Karpas-422 (cell line): ENCODE data around the gene GPR6. TPM values are rescaled to one million over a fixed set of nuclear protein-coding genes. Genes with fewer than 3 reads are reported as not detected.
A peak's percentile ranks its signal among the peaks of the same experiment; 100 is the strongest.

Experiments used
- DNase-seq: peaks from one replicate; pipeline ENCODE4 v3.0.0-alpha.2; 2015
- H2AFZ ChIP-seq: fragments of 200-600 bp; sonication (generic); 2 replicates; pipeline ENCODE4 v1.6.1; 2014; ENCODE audit warnings: antibody characterized with exemption, low read length, mixed read lengths
- H3K27ac ChIP-seq: fragments of 200-600 bp; sonication (generic); 2 replicates; pipeline ENCODE4 v1.5.1; 2014; ENCODE audit warnings: mild to moderate bottlenecking, low read length, moderate library complexity
- H3K27me3 ChIP-seq: fragments of 200-600 bp; sonication (generic); 2 replicates; pipeline ENCODE4 v1.6.1; 2014; ENCODE audit warnings: low read length, mixed read lengths
- H3K36me3 ChIP-seq: fragments of 200-600 bp; sonication (generic); 2 replicates; pipeline ENCODE4 v1.6.1; 2014; ENCODE audit warnings: low read length, mixed read lengths; ENCODE audit not compliant: insufficient read depth
- H3K4me1 ChIP-seq: fragments of 200-600 bp; sonication (generic); 2 replicates; pipeline ENCODE4 v1.6.1; 2014; ENCODE audit warnings: mild to moderate bottlenecking, low read length, mixed read lengths
- H3K4me2 ChIP-seq: fragments of 200-600 bp; sonication (generic); 2 replicates; pipeline ENCODE4 v1.6.1; 2014; ENCODE audit warnings: low read length, low read depth, mild to moderate bottlenecking; ENCODE audit not compliant: poor library complexity, severe bottlenecking
- H3K4me3 ChIP-seq: fragments of 200-600 bp; sonication (generic); 2 replicates; pipeline ENCODE4 v1.5.1; 2014; ENCODE audit warnings: mild to moderate bottlenecking, antibody characterized with exemption, low read length, mixed read lengths
- H3K79me2 ChIP-seq: fragments of 200-600 bp; sonication (generic); 2 replicates; pipeline ENCODE4 v1.6.1; 2014; ENCODE audit warnings: mild to moderate bottlenecking, low read length, mixed read lengths
- H3K9ac ChIP-seq: fragments of 200-600 bp; sonication (generic); 2 replicates; pipeline ENCODE4 v1.6.0; 2014; ENCODE audit warnings: low read length
- H3K9me2 ChIP-seq: fragments of 200-600 bp; sonication (generic), shearing (Covaris generic); replicated peaks from 2 replicates; pipeline ENCODE4 v1.6.0; 2014; ENCODE audit warnings: mild to moderate bottlenecking, low read length, moderate library complexity; ENCODE audit not compliant: insufficient read depth
- H3K9me3 ChIP-seq: fragments of 300-700, 200-600 bp; sonication (generic); 2 replicates; pipeline ENCODE4 v1.6.1; 2014; ENCODE audit warnings: low read length, mixed read lengths
- H4K20me1 ChIP-seq: fragments of 200-600 bp; sonication (generic); 2 replicates; pipeline ENCODE4 v1.6.1; 2014; ENCODE audit warnings: mild to moderate bottlenecking, antibody characterized with exemption, low read length, low read depth; ENCODE audit not compliant: insufficient read depth
- total RNA-seq: library from RNA; depleted of rRNA; stranded (reverse); fragments of >200 nt; shearing (Covaris generic); gene quantifications from 2 replicates; pipeline ENCODE4 v1.2.3, GENCODE V29; 2014; ENCODE audit warnings: low replicate concordance; rRNA removed

GPR6 gene
- total RNA-seq, result not detected in 2 replicates

- H3K9me3 ChIP-seq, result no peaks in the 10 kb centered on the region
- H3K27me3 ChIP-seq, result no peaks in the 10 kb centered on the region
- no peaks in the 10 kb centered on the region for H4K20me1 ChIP-seq
- no peak within 1 kb of the TSS for H3K4me2 ChIP-seq
- no peak within 1 kb of the TSS for H3K27ac ChIP-seq
- H3K79me2 ChIP-seq, result no peaks in the 10 kb centered on the region
- H3K4me3 ChIP-seq, result no peak within 1 kb of the TSS
- H2AFZ ChIP-seq, result no peak within 1 kb of the TSS
- no peaks in the 10 kb centered on the region for H3K36me3 ChIP-seq
- no peaks in the 10 kb centered on the region for H3K4me1 ChIP-seq
- no peak within 1 kb of the TSS for H3K9ac ChIP-seq
- peak; percentile 44 for DNase-seq
- no peaks in the 10 kb centered on the region for H3K9me2 ChIP-seq
These were observed at the start of gene GPR6 for GRCh38 chr6:109978174-109979032. Gene GPR6 (plus strand): TSS chr6:109978311. CDS start chr6:109979113, 802 bp downstream.

GRCh38 chr6:109934293-109934692 lies 43.8 kb upstream of the GPR6 start:
- Histone ChIP-seq H3K9ac (no peak overlapping the region), H3K27ac (no peak overlapping the region), H3K79me2 (no peaks in the 10 kb centered on the region), H4K20me1 (no peaks in the 10 kb centered on the region), H3K9me3 (no peaks in the 10 kb centered on the region), H2AFZ (no peak overlapping the region), H3K9me2 (no peaks in the 10 kb centered on the region), H3K4me2 (no peak overlapping the region), H3K4me3 (no peak overlapping the region), H3K27me3 (no peaks in the 10 kb centered on the region), H3K4me1 (no peaks in the 10 kb centered on the region), H3K36me3 (no peaks in the 10 kb centered on the region)
- no peak for DNase-seq

- no peak overlapping the region for H3K4me2 ChIP-seq
- no peaks in the 10 kb centered on the region for H3K36me3 ChIP-seq
- no peak overlapping the region for H3K4me3 ChIP-seq
- H3K9me2 ChIP-seq, result no peaks in the 10 kb centered on the region
- no peaks in the 10 kb centered on the region for H4K20me1 ChIP-seq
- H3K27ac ChIP-seq, result no peak overlapping the region
- H2AFZ ChIP-seq, result no peak overlapping the region
- H3K4me1 ChIP-seq, result no peaks in the 10 kb centered on the region
- no peak overlapping the region for H3K9ac ChIP-seq
- H3K27me3 ChIP-seq, result no peaks in the 10 kb centered on the region
- no peaks in the 10 kb centered on the region for H3K9me3 ChIP-seq
- H3K79me2 ChIP-seq, result no peaks in the 10 kb centered on the region
- DNase-seq, result no peak
These were observed 38.5 kb upstream of the GPR6 start for GRCh38 chr6:109939654-109940053.

GRCh38 chr6:109944448-109944847 lies 33.7 kb upstream of the GPR6 start:
- no peak overlapping the region for H3K4me3 ChIP-seq
- H3K79me2 ChIP-seq, result no peaks in the 10 kb centered on the region

GRCh38 chr6:109945091-109945490 lies 33.0 kb upstream of the GPR6 start:
- H3K4me3 ChIP-seq, result no peak overlapping the region
- H3K36me3 ChIP-seq, result no peaks in the 10 kb centered on the region
- no peak overlapping the region for H3K9ac ChIP-seq
- no peak overlapping the region for H2AFZ ChIP-seq
- H3K4me1 ChIP-seq, result no peaks in the 10 kb centered on the region
- no peaks in the 10 kb centered on the region for H3K79me2 ChIP-seq
- no peaks in the 10 kb centered on the region for H3K9me2 ChIP-seq
- H3K27me3 ChIP-seq, result no peaks in the 10 kb centered on the region
- H4K20me1 ChIP-seq, result no peaks in the 10 kb centered on the region
- H3K9me3 ChIP-seq, result no peaks in the 10 kb centered on the region
- DNase-seq, result no peak
- no peak overlapping the region for H3K27ac ChIP-seq
- no peak overlapping the region for H3K4me2 ChIP-seq

More at GRCh38 chr6:109944448-109944847, 33.7 kb upstream of the GPR6 start:
- Histone ChIP-seq H3K27ac (no peak overlapping the region), H3K4me1 (no peaks in the 10 kb centered on the region), H3K9ac (no peak overlapping the region), H3K9me3 (no peaks in the 10 kb centered on the region), H2AFZ (no peak overlapping the region), H3K27me3 (no peaks in the 10 kb centered on the region), H3K9me2 (no peaks in the 10 kb centered on the region), H3K4me2 (no peak overlapping the region), H4K20me1 (no peaks in the 10 kb centered on the region), H3K36me3 (no peaks in the 10 kb centered on the region)
- DNase-seq, result no peak

- no peaks in the 10 kb centered on the region for H3K27me3 ChIP-seq
- no peak overlapping the region for H3K9ac ChIP-seq
- H3K36me3 ChIP-seq, result no peaks in the 10 kb centered on the region
- no peak overlapping the region for H3K4me3 ChIP-seq
- no peaks in the 10 kb centered on the region for H3K4me1 ChIP-seq
- no peak for DNase-seq
- no peak overlapping the region for H2AFZ ChIP-seq
- no peak overlapping the region for H3K4me2 ChIP-seq
- no peaks in the 10 kb centered on the region for H4K20me1 ChIP-seq
- H3K9me2 ChIP-seq, result no peaks in the 10 kb centered on the region
- no peaks in the 10 kb centered on the region for H3K9me3 ChIP-seq
- H3K79me2 ChIP-seq, result no peaks in the 10 kb centered on the region
- no peak overlapping the region for H3K27ac ChIP-seq
These were observed 31.1 kb upstream of the GPR6 start for GRCh38 chr6:109946979-109947378.

- no peak overlapping the region for H3K4me2 ChIP-seq
- H3K9ac ChIP-seq, result no peak overlapping the region
- no peak for DNase-seq
- no peaks in the 10 kb centered on the region for H3K4me1 ChIP-seq
- no peaks in the 10 kb centered on the region for H3K9me3 ChIP-seq
- H3K79me2 ChIP-seq, result no peaks in the 10 kb centered on the region
- H3K27me3 ChIP-seq, result no peaks in the 10 kb centered on the region
- no peaks in the 10 kb centered on the region for H3K9me2 ChIP-seq
- no peaks in the 10 kb centered on the region for H4K20me1 ChIP-seq
- H2AFZ ChIP-seq, result no peak overlapping the region
- H3K27ac ChIP-seq, result no peak overlapping the region
- no peak overlapping the region for H3K4me3 ChIP-seq
- H3K36me3 ChIP-seq, result no peaks in the 10 kb centered on the region
These were observed 28.6 kb upstream of the GPR6 start for GRCh38 chr6:109949281-109950065.

GRCh38 chr6:109955491-109955890 lies 22.6 kb upstream of the GPR6 start:
- Histone ChIP-seq H4K20me1 (no peaks in the 10 kb centered on the region), H3K4me3 (no peak overlapping the region), H3K9me2 (no peaks in the 10 kb centered on the region), H3K79me2 (no peaks in the 10 kb centered on the region), H3K4me1 (no peaks in the 10 kb centered on the region), H3K27me3 (no peaks in the 10 kb centered on the region), H3K9ac (no peak overlapping the region), H3K9me3 (no peaks in the 10 kb centered on the region), H3K4me2 (no peak overlapping the region), H2AFZ (no peak overlapping the region), H3K36me3 (no peaks in the 10 kb centered on the region), H3K27ac (no peak overlapping the region)
- no peak for DNase-seq
